Measurements from ENCODE around the gene PSMA7.

The PSMA7 gene

GRCh38 chr20:62168061-62168460 lies 24.9 kb upstream of the PSMA7 start:
- TF ChIP-seq ZFX (IDR thresholded peaks at IDR 0.05; ENCODE audit: borderline replicate concordance): no peak
- no peak for TF ChIP-seq CTCF (IDR thresholded peaks at IDR 0.05)

GRCh38 chr20:62167474-62167873 lies 24.3 kb upstream of the PSMA7 start:
- TF ChIP-seq CTCF (IDR thresholded peaks at IDR 0.05) (no peak), ZFX (IDR thresholded peaks at IDR 0.05; ENCODE audit: borderline replicate concordance) (no peak)
- no peak overlapping the region for H3K27ac ChIP-seq

More at GRCh38 chr20:62168061-62168460, 24.9 kb upstream of the PSMA7 start:
- H3K27ac ChIP-seq: no peak overlapping the region

GRCh38 chr20:62165762-62166399 lies 22.7 kb upstream of the PSMA7 start:
- H3K27ac ChIP-seq: no peak overlapping the region
- no peak for TF ChIP-seq ZFX (IDR thresholded peaks at IDR 0.05; ENCODE audit: borderline replicate concordance)
- TF ChIP-seq CTCF (IDR thresholded peaks at IDR 0.05): no peak

- no peak overlapping the region for H3K27ac ChIP-seq
- TF ChIP-seq CTCF (IDR thresholded peaks at IDR 0.05): no peak
- no peak for TF ChIP-seq ZFX (IDR thresholded peaks at IDR 0.05; ENCODE audit: borderline replicate concordance)
Measured at GRCh38 chr20:62164879-62165761, 21.9 kb upstream of the PSMA7 start.

GRCh38 chr20:62163986-62164762 lies 21.0 kb upstream of the PSMA7 start:
- TF ChIP-seq CTCF (IDR thresholded peaks at IDR 0.05) (no peak), ZFX (IDR thresholded peaks at IDR 0.05; ENCODE audit: borderline replicate concordance) (no peak)
- H3K27ac ChIP-seq: no peak overlapping the region

GRCh38 chr20:62163485-62163865 lies 20.3 kb upstream of the PSMA7 start:
- no peak overlapping the region for H3K27ac ChIP-seq
- TF ChIP-seq CTCF (IDR thresholded peaks at IDR 0.05): no peak
- TF ChIP-seq ZFX (IDR thresholded peaks at IDR 0.05; ENCODE audit: borderline replicate concordance): no peak
